Measurements from ENCODE around the gene TRIM7. TPM values are rescaled to one million over a fixed set of nuclear protein-coding genes. Genes with fewer than 3 reads are reported as not detected.

Gene TRIM7
- total and polyA plus RNA-seq, 7 experiments from 2014 or later: 0.28 to 6.1 (median 3.2) TPM; not detected in 1

Small RNA genes within 50 kb of the gene (microRNA-seq; reads per million reads assigned to microRNA genes)
- not detected for gene MIR4638 (ENCODE audit: borderline microRNAs expressed)

Other genes with a start within 250 kb of the TRIM7 start
- not detected for gene BTNL3, start 216.3 kb downstream of the TRIM7 start, total RNA-seq
- not detected for gene BTNL3, start 216.3 kb downstream of the TRIM7 start, polyA plus RNA-seq
- gene BTNL9, start 164.9 kb downstream of the TRIM7 start, total RNA-seq: 1 to 10 TPM in 1 of 5 experiments, not detected in 4; 1.6 TPM
- not detected for gene BTNL9, start 164.9 kb downstream of the TRIM7 start, polyA plus RNA-seq
- not detected for gene OR2V1, start 74.0 kb downstream of the TRIM7 start, total RNA-seq
- not detected for gene OR2V1, start 74.0 kb downstream of the TRIM7 start, polyA plus RNA-seq
- gene OR2V2, start 57.6 kb downstream of the TRIM7 start, total RNA-seq: not detected
- not detected for gene OR2V2, start 57.6 kb downstream of the TRIM7 start, polyA plus RNA-seq
- 10 to 100 TPM; 27.3 to 36.5 (median 32.6) TPM for gene TRIM41, start 18.1 kb upstream of the TRIM7 start, total RNA-seq
- 1 to 10 TPM in 1 of 2 donors, under 1 TPM in 1; 0.72 to 1.1 TPM for gene TRIM41, start 18.1 kb upstream of the TRIM7 start, polyA plus RNA-seq
- gene RACK1, start 38.7 kb upstream of the TRIM7 start, total RNA-seq: 1,000 to 10,000 TPM; 1,703 to 2,739 (median 2,322) TPM
- gene RACK1, start 38.7 kb upstream of the TRIM7 start, polyA plus RNA-seq: 1,000 to 10,000 TPM; 2,748 to 2,829 TPM
- 10 to 100 TPM; 31.4 to 71.6 (median 35.7) TPM for gene TRIM52, start 55.9 kb upstream of the TRIM7 start, total RNA-seq
- gene TRIM52, start 55.9 kb upstream of the TRIM7 start, polyA plus RNA-seq: 10 to 100 TPM; 39.2 to 50.5 TPM
- gene OR4F3, start 162.1 kb upstream of the TRIM7 start, total RNA-seq: under 1 TPM in 1 of 5 experiments, not detected in 4; 0.35 TPM
- gene OR4F3, start 162.1 kb upstream of the TRIM7 start, polyA plus RNA-seq: not detected

Data from naive thymus-derived CD4-positive, alpha-beta T cell (primary cell).